Ovary (tissue), 3 donors: ENCODE data around the gene AKAP5.

Source experiments
- EP300 ChIP-seq: sonication (generic); formaldehyde crosslinking; IDR thresholded peaks from one replicate; pipeline ENCODE4 v1.6.1; 2017; ENCODE audit warnings: antibody characterized with exemption
- TF ChIP-seq, protein P1 (sequence below), 3 donors: fragments of 450-650 bp in 2 of 3; fragments of 200-600 bp in 1 of 3; IDR thresholded peaks; one replicate each; pipeline versions ENCODE4 v1.5.1 to v1.8.0; 2016 to 2022; ENCODE audit warnings: antibody characterized with exemption in 3 of 3, mild to moderate bottlenecking in 1 of 3
- donor health status: DM: no; HTN: no; CAD: no.

DNA sequence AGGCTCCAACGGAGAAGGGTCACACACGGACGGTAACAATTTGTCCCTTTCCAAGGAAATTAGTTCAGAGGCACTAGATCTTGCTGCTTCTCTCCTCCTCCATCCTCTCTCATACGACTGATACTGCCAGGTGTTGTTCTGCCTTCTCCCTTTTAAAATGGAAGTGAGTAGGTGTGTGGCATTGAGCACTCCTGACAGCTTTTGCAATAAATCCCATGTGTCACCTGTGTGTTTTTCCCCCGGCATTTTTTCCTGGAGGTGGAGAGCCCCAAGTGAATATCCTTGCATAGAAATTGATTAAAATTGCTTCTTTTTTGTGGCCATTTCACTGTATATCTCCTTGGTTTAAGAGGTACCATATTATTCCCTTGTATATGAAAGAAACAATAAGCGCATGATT, 26.2 kb upstream of the AKAP5 start:
- TF ChIP-seq, protein P1, sequence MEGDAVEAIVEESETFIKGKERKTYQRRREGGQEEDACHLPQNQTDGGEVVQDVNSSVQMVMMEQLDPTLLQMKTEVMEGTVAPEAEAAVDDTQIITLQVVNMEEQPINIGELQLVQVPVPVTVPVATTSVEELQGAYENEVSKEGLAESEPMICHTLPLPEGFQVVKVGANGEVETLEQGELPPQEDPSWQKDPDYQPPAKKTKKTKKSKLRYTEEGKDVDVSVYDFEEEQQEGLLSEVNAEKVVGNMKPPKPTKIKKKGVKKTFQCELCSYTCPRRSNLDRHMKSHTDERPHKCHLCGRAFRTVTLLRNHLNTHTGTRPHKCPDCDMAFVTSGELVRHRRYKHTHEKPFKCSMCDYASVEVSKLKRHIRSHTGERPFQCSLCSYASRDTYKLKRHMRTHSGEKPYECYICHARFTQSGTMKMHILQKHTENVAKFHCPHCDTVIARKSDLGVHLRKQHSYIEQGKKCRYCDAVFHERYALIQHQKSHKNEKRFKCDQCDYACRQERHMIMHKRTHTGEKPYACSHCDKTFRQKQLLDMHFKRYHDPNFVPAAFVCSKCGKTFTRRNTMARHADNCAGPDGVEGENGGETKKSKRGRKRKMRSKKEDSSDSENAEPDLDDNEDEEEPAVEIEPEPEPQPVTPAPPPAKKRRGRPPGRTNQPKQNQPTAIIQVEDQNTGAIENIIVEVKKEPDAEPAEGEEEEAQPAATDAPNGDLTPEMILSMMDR (IDR thresholded peaks at IDR 0.05): no peak
- no peak for TF ChIP-seq EP300
